ENCODE data around the gene CEP128.

DNA sequence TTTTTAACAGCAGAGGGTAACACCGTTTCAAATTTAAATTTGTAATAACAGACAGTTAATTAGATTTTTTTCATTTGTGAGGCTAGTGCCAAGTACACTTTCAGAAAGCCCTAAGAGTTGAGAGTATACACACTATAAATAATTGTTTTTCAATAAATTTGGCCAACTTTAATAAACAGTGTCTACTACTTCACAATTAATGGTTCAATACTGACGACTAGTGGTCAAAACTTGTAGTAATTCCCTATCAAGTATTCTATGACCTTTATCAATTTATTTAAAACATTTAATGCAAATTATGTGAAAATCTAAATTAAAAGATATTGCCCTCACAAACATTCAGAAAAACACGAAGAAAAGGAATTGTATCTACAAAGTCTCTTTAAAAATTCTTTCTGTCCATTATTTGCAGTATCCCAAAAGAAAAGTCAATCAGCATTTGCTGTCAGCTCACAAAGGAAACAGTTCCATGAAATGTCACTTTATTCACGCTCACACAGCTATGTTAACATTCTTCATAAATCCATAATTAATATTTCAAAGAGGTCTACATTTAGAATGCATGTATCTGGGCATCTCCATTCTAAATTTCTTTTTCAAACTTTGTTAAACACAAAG is 91.2 kb downstream of the CEP128 start:
- TF ChIP-seq GATA3 (IDR thresholded peaks at IDR 0.05; ENCODE audit: low read depth, low read length) (no peak), GATA2 (IDR thresholded peaks at IDR 0.05; ENCODE audit: low read depth, low read length) (no peak)

Measured in SH-SY5Y (cell line).